MM.1S (cell line): ENCODE results near the gene NELFB.

Experiments
- DNase-seq: peaks from one replicate; pipeline ENCODE4 v3.0.0-alpha.2; 2015
- H2AFZ ChIP-seq: fragments of 300-600 bp; sonication (generic); 2 replicates; pipeline ENCODE4 v1.6.0; 2016; ENCODE audit warnings: antibody characterized with exemption, low read length
- H3F3A ChIP-seq: fragments of 300-600 bp; sonication (generic); 2 replicates; pipeline ENCODE4 v1.6.1; 2016; ENCODE audit warnings: mild to moderate bottlenecking, antibody characterized with exemption, low read length, moderate library complexity, mixed read lengths; ENCODE audit not compliant: insufficient read depth
- H3K27ac ChIP-seq: fragments of 300-600 bp; sonication (generic); 2 replicates; pipeline ENCODE4 v1.5.1; 2016; ENCODE audit warnings: mild to moderate bottlenecking, low read length
- H3K27me3 ChIP-seq: fragments of 300-600 bp; sonication (generic); replicated peaks from 2 replicates; pipeline ENCODE4 v1.6.0; 2016; ENCODE audit warnings: low read length; ENCODE audit not compliant: insufficient read depth
- H3K36me3 ChIP-seq: fragments of 300-600 bp; sonication (generic); replicated peaks from 2 replicates; pipeline ENCODE4 v1.6.1; 2016; ENCODE audit warnings: mild to moderate bottlenecking, low read length, mixed read lengths; ENCODE audit not compliant: insufficient read depth
- H3K4me1 ChIP-seq: fragments of 300-600 bp; sonication (generic); 2 replicates; pipeline ENCODE4 v1.6.1; 2016; ENCODE audit warnings: low read length, mixed read lengths
- H3K4me2 ChIP-seq: fragments of 300-600 bp; sonication (generic); 2 replicates; pipeline ENCODE4 v1.6.0; 2016; ENCODE audit warnings: low read depth, low read length
- H3K4me3 ChIP-seq: fragments of 300-600 bp; sonication (generic); 2 replicates; pipeline ENCODE4 v1.5.1; 2016; ENCODE audit warnings: low read length, mixed read lengths
- H3K79me2 ChIP-seq: fragments of 300-600 bp; sonication (generic); 2 replicates; pipeline ENCODE4 v1.6.1; 2016; ENCODE audit warnings: mixed run types, low read length, mixed read lengths
- H3K9ac ChIP-seq: fragments of 300-600 bp; sonication (generic); 2 replicates; pipeline ENCODE4 v1.6.1; 2016; ENCODE audit warnings: low read length, mixed read lengths
- H3K9me2 ChIP-seq: fragments of 300-600 bp; sonication (generic); replicated peaks from 2 replicates; pipeline ENCODE4 v1.6.1; 2016; ENCODE audit warnings: mild to moderate bottlenecking, low read length, mixed read lengths; ENCODE audit not compliant: insufficient read depth
- H3K9me3 ChIP-seq: fragments of 300-600 bp; sonication (generic); replicated peaks from 2 replicates; pipeline ENCODE4 v1.6.1; 2016; ENCODE audit warnings: mild to moderate bottlenecking, low read length, mixed read lengths; ENCODE audit not compliant: insufficient read depth
- H4K20me1 ChIP-seq: fragments of 300-600 bp; sonication (generic); 2 replicates; pipeline ENCODE4 v1.6.1; 2016; ENCODE audit warnings: mild to moderate bottlenecking, low read length, moderate library complexity, mixed read lengths; ENCODE audit not compliant: insufficient read depth
- CTCF ChIP-seq: fragments of 300-600 bp; sonication (generic); IDR thresholded peaks from 2 replicates; pipeline ENCODE4 v1.5.1; 2016; ENCODE audit warnings: antibody characterized with exemption, low read length, mixed read lengths
- EZH2 ChIP-seq: fragments of 300-600 bp; sonication (generic); optimal IDR thresholded peaks from 2 replicates; pipeline ENCODE3; 2017; ENCODE audit warnings: low read depth, mild to moderate bottlenecking, antibody characterized with exemption, low read length, mixed read lengths
- EZH2phosphoT487 ChIP-seq: fragments of 300-600 bp; sonication (generic); IDR thresholded peaks from 2 replicates; pipeline ENCODE4 v1.6.1; 2018; ENCODE audit warnings: antibody characterized with exemption, low read length

NELFB gene

GRCh38 chr9:137222190-137223077, 32.7 kb upstream of the NELFB start, which contains the start of gene RNF208:
Gene RNF208, minus strand, starts transcription at chr9:137222240. Its CDS starts 1,028 bp downstream, at chr9:137221212.
- H3K36me3 ChIP-seq, result no peaks in the 10 kb centered on the region
- peak within 1 kb of the TSS; percentile 59; the same call in 1 of the 2 replicates for H3K9ac ChIP-seq
- TF ChIP-seq CTCF, result no peak
- H3K27ac ChIP-seq, result peak within 1 kb of the TSS; percentile 32; the same call in 1 of the 2 replicates
- H3K9me3 ChIP-seq, result no peaks in the 10 kb centered on the region
- H3K4me3 ChIP-seq, result peak within 1 kb of the TSS; percentile 78
- no peak for DNase-seq
- peak within 1 kb of the TSS; percentile 56 for H2AFZ ChIP-seq
- H3K4me1 ChIP-seq, result peaks cover 9% of the 10 kb centered on the region; the same call in 1 of the 2 replicates
- H4K20me1 ChIP-seq, result no peaks in the 10 kb centered on the region
- H3F3A ChIP-seq, result no peaks in the 10 kb centered on the region; the same call in 1 of the 2 replicates
- no peaks in the 10 kb centered on the region; the same call in 1 of the 2 replicates for H3K27me3 ChIP-seq
- no peaks in the 10 kb centered on the region for H3K9me2 ChIP-seq
- H3K4me2 ChIP-seq, result peak within 1 kb of the TSS; percentile 97
- H3K79me2 ChIP-seq, result no peaks in the 10 kb centered on the region

DNA sequence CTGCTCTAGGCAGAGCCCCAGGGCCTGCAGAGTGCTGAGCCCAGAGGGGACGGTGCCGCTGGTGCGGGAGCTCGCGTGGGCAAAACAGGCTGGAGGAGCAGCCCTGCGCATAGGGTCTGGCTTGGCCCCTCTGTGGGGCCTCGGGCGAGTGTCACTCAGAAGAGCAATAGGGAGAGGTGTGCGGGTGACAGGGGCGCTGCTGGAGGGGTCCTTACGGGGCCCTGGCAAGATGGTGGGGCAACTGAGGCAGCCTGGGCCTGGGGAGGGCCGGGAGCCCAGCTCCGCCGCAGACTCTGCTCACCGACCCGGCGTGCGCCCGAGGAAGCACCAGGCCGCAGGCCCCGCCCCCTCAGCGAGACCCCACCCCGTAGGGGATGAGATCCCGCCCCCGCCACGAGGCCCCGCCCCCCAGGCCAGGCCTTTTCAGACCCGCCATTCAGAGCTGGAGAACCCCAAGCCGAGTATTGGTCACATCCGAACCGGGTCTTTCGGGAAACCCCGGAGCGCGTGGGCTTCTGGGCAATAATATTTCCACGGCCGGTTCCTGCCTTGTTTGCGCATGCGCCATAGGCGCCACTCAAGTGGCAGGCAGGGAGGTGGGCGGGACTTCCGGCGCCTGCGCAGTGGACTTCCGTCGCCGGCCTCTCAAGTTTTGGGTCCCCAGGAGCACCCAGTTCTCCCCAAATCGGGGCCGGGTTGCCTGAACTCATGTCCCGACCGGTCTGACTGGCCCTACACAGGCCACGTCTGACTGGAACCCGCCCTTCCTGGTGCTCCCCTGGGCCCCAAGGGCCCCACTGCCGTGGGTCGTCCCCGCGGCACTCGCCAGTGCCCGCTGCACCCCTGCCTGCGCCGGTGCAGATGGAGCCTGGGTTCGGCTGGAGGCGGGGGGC, 31.8 kb upstream of the NELFB start:
- peaks cover 9% of the 10 kb centered on the region; the same call in 1 of the 2 replicates for H3K4me1 ChIP-seq

More for the DNA sequence above, 31.8 kb upstream of the NELFB start:
- Histone ChIP-seq H3K4me3 (peak overlapping the region; percentile 78), H3K9ac (peak overlapping the region; percentile 85), H3K4me2 (peak overlapping the region; percentile 97), H3K36me3 (no peaks in the 10 kb centered on the region), H3K9me2 (no peaks in the 10 kb centered on the region), H4K20me1 (no peaks in the 10 kb centered on the region), H2AFZ (peak overlapping the region; percentile 91), H3K9me3 (no peaks in the 10 kb centered on the region), H3K27me3 (peaks cover 3% of the 10 kb centered on the region), H3K79me2 (no peaks in the 10 kb centered on the region), H3K27ac (peak overlapping the region; percentile 32; the same call in 1 of the 2 replicates), H3F3A (no peaks in the 10 kb centered on the region; the same call in 1 of the 2 replicates)
- DNase-seq, result peak; percentile 99
- no peak for TF ChIP-seq CTCF
- no peak for TF ChIP-seq EZH2
- TF ChIP-seq EZH2phosphoT487, result no peak
